ENCODE results near the gene IFNAR2.

The IFNAR2 gene

DNA sequence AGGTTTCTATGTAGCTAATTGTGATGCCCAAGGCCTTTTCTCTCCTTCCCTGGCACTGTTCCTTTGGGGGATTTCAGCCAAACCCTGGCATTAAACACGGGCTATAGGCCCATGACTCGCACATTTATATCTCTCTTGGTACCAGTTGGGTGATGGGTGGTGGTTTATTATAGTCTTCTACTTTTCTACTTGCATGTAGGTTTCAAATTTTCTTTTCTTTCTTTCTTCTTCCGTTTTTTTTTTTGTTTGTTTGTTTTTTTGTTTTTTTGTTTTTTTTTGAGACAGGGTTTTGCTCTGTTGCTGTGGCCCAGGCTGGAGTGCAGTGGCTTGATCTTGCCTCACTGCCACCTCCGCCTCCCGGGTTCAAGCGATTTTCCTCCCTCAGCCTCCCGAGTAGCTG, 37.5 kb downstream of the IFNAR2 start:
- peaks cover 44% of the 10 kb centered on the region for H3K36me3 Mint-ChIP-seq (ENCODE audit: insufficient read depth)
- peak overlapping the region; percentile 95 to 97 for H3K4me3 Mint-ChIP-seq
- DNase-seq (no peak), ATAC-seq (replicated peaks) (no peak)
- peaks cover 40 to 47% of the 10 kb centered on the region in 2 donors for H3K4me1 Mint-ChIP-seq (ENCODE audit: low read depth in 2 of 2)
- peak overlapping the region; percentile 91 to 92 for H3K27ac Mint-ChIP-seq
- no peaks in the 10 kb centered on the region for H3K27me3 Mint-ChIP-seq
- H3K9me3 Mint-ChIP-seq = no peaks in the 10 kb centered on the region

DNA sequence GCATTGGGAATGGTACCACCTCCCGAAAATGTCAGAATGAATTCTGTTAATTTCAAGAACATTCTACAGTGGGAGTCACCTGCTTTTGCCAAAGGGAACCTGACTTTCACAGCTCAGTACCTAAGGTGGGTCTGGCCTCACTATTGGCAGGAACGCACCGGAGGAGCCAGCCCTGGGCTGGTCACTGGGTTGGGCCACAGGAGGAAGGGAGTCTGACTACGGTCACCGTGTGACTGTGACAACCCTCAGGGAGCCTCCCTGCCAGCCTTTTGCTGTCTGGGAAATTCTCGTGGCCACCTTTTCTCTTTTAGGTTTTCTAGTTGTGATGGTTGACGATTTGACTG, 38.6 kb downstream of the IFNAR2 start:
- H3K9me3 Mint-ChIP-seq = no peaks in the 10 kb centered on the region
- H3K27me3 Mint-ChIP-seq = no peaks in the 10 kb centered on the region
- ATAC-seq (replicated peaks) (no peak), DNase-seq (no peak)
- peaks cover 38% of the 10 kb centered on the region for H3K36me3 Mint-ChIP-seq (ENCODE audit: insufficient read depth)
- peaks cover 44 to 49% of the 10 kb centered on the region in 2 donors for H3K4me1 Mint-ChIP-seq (ENCODE audit: low read depth in 2 of 2)
- peak overlapping the region; percentile 91 to 92 for H3K27ac Mint-ChIP-seq
- H3K4me3 Mint-ChIP-seq = peak overlapping the region; percentile 95 to 97

DNA sequence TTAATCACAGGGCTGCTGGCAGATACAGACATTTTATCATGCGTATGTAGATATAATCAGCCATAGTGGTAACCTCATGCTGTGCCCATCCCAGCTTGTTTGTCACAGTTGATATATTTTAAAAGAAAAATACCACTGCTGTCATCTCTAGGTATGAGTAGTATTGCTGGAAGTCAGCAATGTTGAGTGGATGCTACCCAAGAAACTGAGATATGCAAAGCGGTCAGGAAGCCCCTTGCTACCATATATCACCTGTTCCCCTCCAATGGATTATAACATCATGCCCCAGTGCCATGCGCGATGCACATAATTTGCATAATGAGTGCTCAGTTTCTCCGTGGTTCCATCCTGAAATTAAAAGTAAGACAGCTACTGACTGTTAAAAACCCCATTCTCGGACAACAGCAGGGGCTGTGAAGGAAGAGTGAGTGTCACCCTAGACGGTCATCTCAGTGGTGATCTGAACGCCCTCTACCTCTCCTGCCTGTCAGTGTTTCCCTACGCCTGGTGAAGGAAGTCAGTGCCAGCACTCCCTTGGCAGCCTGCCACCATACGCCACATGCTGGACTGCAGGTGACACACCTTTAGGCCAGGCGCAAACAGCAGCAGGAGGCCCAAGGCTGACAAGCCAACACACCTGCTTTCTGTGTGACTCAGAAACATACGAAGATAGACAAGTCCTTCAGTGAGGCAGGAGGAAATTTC, 39.2 kb downstream of the IFNAR2 start:
- Mint-ChIP-seq H3K27me3 (no peaks in the 10 kb centered on the region), H3K4me3 (peak overlapping the region; percentile 95 to 97), H3K36me3 (ENCODE audit: insufficient read depth) (peaks cover 34% of the 10 kb centered on the region), H3K9me3 (no peaks in the 10 kb centered on the region), H3K27ac (peak overlapping the region; percentile 44 to 91), H3K4me1 (ENCODE audit: low read depth in 2 of 2) (peaks cover 46 to 50% of the 10 kb centered on the region in 2 donors)
- no peak for ATAC-seq (replicated peaks)
- no peak for DNase-seq

DNA sequence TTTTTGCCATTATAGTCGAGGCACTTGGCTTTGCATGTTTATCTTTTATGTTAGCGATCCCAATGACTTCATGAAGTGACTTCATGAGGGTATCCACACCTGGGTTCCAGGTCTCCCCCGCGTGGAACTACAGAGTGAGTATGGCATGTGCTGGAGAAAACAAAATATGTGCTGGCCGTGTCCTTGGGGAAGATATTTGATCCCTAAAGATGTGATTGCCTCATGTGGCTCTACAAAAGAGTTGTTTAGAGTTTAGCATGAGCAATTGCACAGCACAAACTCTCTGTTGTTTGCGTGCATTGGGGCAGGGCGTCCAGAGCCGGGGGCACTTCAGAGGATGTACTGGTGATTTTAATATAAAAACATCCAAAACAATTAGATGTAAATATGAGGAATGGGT, 41.2 kb downstream of the IFNAR2 start:
- H3K4me3 Mint-ChIP-seq = no peak overlapping the region
- H3K36me3 Mint-ChIP-seq (ENCODE audit: insufficient read depth) = peaks cover 40% of the 10 kb centered on the region
- H3K27me3 Mint-ChIP-seq = no peaks in the 10 kb centered on the region
- no peaks in the 10 kb centered on the region for H3K9me3 Mint-ChIP-seq
- DNase-seq = no peak
- H3K4me1 Mint-ChIP-seq (ENCODE audit: low read depth in 2 of 2) = peaks cover 39 to 42% of the 10 kb centered on the region in 2 donors
- H3K27ac Mint-ChIP-seq = peak overlapping the region in 1 of 2 donors; percentile 80
- ATAC-seq (replicated peaks) = no peak

DNA sequence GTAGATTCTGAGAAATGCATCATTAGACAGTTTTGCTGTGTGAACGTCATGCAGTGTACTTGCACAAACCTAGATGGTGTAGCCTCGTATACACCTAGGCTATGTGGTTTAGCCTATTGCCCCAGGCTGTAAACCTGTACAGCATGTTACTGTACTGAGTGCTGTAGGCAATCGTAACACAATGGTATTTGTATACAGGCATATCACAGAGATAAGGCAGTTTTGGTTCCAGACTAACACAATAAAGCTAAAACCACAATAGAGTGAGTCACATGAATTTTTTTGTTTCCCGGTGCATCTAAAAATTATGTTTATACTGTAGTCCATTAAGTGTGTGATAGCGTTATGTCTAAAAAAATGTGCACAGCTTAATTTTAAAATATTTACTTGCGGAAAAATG, 43.3 kb downstream of the IFNAR2 start:
- Mint-ChIP-seq H3K4me1 (ENCODE audit: low read depth in 2 of 2) (peaks cover 25 to 31% of the 10 kb centered on the region in 2 donors), H3K36me3 (ENCODE audit: insufficient read depth) (peaks cover 50% of the 10 kb centered on the region), H3K27me3 (no peaks in the 10 kb centered on the region), H3K9me3 (no peaks in the 10 kb centered on the region), H3K4me3 (no peak overlapping the region), H3K27ac (no peak overlapping the region)
- DNase-seq = no peak
- ATAC-seq (replicated peaks) = no peak

DNA sequence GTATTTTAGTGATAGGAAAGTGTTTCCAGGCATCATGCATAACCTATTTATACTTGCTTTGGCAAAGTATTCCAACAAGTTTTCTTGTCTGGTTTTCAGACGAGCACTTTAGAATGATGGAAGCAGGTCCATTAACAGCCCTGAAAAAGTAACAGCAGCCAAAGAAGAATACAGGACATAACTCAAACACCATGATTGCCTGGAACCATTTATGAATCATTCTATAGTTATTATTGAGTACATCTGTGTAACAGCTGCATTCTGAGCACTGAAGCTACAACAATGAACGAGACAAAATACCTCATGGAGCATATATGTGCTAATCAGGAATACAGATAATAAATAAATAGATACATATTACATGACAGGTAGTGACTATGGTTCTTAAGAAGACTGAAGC, 49.0 kb downstream of the IFNAR2 start:
- Mint-ChIP-seq H3K9me3 (no peaks in the 10 kb centered on the region), H3K4me3 (no peak overlapping the region), H3K27ac (no peak overlapping the region), H3K27me3 (no peaks in the 10 kb centered on the region), H3K36me3 (ENCODE audit: insufficient read depth) (peaks cover 31% of the 10 kb centered on the region), H3K4me1 (ENCODE audit: low read depth in 2 of 2) (peaks cover 2 to 4% of the 10 kb centered on the region in 2 donors)
- DNase-seq (no peak), ATAC-seq (replicated peaks) (no peak)

DNA sequence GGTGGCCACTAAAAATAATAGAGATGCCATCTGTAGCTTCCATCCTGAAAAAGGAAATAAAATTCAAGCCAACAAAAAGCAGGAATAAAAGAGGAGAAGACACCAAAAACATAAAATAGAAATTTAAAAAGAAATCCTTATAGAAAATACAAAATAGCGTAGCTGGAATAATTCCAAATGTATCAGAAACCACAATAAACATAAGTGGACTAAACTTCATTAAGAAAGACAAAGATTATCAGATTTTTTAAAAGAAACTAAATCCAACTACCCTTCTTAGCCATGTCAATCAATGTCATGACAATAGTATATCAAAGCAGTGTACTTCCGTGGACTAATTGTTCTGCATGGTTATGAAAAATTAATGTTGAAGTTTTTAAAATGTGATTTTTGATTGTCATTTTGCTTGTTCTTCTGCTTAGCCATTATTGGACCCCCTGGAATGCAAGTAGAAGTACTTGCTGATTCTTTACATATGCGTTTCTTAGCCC, 49.6 kb downstream of the IFNAR2 start:
- H3K4me3 Mint-ChIP-seq = no peak overlapping the region
- H3K27me3 Mint-ChIP-seq = no peaks in the 10 kb centered on the region
- no peak overlapping the region for H3K27ac Mint-ChIP-seq
- H3K4me1 Mint-ChIP-seq (ENCODE audit: low read depth in 2 of 2) = peaks cover 0 to 4% of the 10 kb centered on the region in 2 donors
- DNase-seq (no peak), ATAC-seq (replicated peaks) (no peak)
- H3K36me3 Mint-ChIP-seq (ENCODE audit: insufficient read depth) = peaks cover 34% of the 10 kb centered on the region
- H3K9me3 Mint-ChIP-seq = no peaks in the 10 kb centered on the region
